ENCODE data around the gene TMEM183A.

DNA sequence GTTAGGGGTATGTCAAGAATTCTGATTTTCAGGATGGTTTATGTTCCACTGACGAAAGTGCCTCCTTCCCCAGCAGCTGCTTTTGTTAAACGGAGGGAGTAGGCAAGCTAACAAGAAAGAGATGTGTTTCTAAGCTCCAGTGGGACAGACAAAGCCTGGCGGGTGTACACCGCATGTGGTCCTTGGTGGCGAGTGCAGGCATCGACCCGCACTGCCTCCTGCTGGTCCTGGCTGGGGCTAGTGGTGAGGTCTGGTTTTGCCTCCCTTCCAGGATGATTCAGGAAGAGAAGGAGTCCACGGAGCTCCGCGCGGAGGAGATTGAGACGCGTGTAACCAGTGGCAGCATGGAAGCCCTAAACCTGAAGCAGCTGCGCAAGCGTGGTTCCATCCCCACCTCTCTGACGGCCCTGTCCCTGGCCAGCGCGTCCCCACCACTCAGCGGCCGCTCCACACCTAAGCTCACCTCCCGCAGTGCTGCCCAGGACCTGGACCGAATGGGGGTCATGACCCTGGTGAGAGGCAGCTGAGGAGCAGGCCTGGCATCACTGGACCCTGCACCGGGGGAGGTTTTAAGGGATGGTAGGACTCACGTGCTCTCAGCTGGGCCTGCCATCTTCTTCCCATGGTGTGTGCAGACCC is 48.1 kb downstream of the TMEM183A start:
- TF ChIP-seq, protein P1, sequence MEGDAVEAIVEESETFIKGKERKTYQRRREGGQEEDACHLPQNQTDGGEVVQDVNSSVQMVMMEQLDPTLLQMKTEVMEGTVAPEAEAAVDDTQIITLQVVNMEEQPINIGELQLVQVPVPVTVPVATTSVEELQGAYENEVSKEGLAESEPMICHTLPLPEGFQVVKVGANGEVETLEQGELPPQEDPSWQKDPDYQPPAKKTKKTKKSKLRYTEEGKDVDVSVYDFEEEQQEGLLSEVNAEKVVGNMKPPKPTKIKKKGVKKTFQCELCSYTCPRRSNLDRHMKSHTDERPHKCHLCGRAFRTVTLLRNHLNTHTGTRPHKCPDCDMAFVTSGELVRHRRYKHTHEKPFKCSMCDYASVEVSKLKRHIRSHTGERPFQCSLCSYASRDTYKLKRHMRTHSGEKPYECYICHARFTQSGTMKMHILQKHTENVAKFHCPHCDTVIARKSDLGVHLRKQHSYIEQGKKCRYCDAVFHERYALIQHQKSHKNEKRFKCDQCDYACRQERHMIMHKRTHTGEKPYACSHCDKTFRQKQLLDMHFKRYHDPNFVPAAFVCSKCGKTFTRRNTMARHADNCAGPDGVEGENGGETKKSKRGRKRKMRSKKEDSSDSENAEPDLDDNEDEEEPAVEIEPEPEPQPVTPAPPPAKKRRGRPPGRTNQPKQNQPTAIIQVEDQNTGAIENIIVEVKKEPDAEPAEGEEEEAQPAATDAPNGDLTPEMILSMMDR (IDR thresholded peaks at IDR 0.05; ENCODE audit: insufficient read depth, low read length, poor library complexity, severe bottlenecking): no peak
- no peak for TF ChIP-seq EZH2phosphoT487 (conservative IDR thresholded peaks at IDR 0.05; ENCODE audit: low read length)
